GM23338 (cell line): Measurements from ENCODE around the gene B3GNT9.
A peak's percentile ranks its signal among the peaks of the same experiment; 100 is the strongest.

Experiments used
- CTCF ChIP-seq, 2 experiments: fragments of 200-600 bp in 1 of 2; sonication (generic) in 1 of 2; conservative IDR thresholded peaks; 2 replicates each; pipeline versions ENCODE4 v1.5.1 to v1.6.1; 2016 to 2017; ENCODE audit warnings: antibody characterized with exemption in 2 of 2, low read depth in 2 of 2, mild to moderate bottlenecking in 2 of 2, moderate library complexity in 1 of 2
- ETS1 ChIP-seq: IDR thresholded peaks from 2 replicates; pipeline ENCODE4 v1.6.1; 2016; ENCODE audit warnings: antibody characterized with exemption
- EZH2 ChIP-seq: fragments of 200-600 bp; sonication (generic); IDR thresholded peaks from one replicate; pipeline ENCODE4 v1.8.0; 2017; ENCODE audit warnings: antibody characterized with exemption, mild to moderate bottlenecking, low read depth; ENCODE audit not compliant: unreplicated experiment
- JUNB ChIP-seq: IDR thresholded peaks from one replicate; pipeline ENCODE4 v1.6.1; 2016; ENCODE audit warnings: antibody characterized with exemption; ENCODE audit not compliant: unreplicated experiment
- NANOG ChIP-seq: IDR thresholded peaks from 2 replicates; pipeline ENCODE4 v1.6.1; 2016; ENCODE audit warnings: antibody characterized with exemption, borderline replicate concordance
- POLR2AphosphoS5 ChIP-seq: IDR thresholded peaks from 2 replicates; pipeline ENCODE4 v1.6.1; 2016; ENCODE audit warnings: antibody characterized with exemption, low read depth
- REST ChIP-seq: IDR thresholded peaks from one replicate; pipeline ENCODE4 v1.6.1; 2018; ENCODE audit warnings: antibody characterized with exemption; ENCODE audit not compliant: unreplicated experiment
- STAT1 ChIP-seq: IDR thresholded peaks from one replicate; pipeline ENCODE4 v1.6.1; 2016; ENCODE audit warnings: antibody characterized with exemption; ENCODE audit not compliant: unreplicated experiment

- no peak for TF ChIP-seq CTCF (conservative IDR thresholded peaks at IDR 0.05; ENCODE audit: low read depth in 2 of 2)
- no peak for TF ChIP-seq JUNB
- peak; percentile 14 for TF ChIP-seq EZH2
- no peak for TF ChIP-seq STAT1
- TF ChIP-seq POLR2AphosphoS5, result no peak
- TF ChIP-seq REST, result no peak
- no peak for TF ChIP-seq NANOG
- TF ChIP-seq ETS1, result no peak
These were observed 7.3 kb upstream of the B3GNT9 start for GRCh38 chr16:67157892-67158635.
